GM19452 (cell line): ENCODE data around the gene DNAI4.
A peak's percentile ranks its signal among the peaks of the same experiment; 100 is the strongest.
"Not testable (repeated sequence)": the region's sequence is repeated elsewhere in the genome, so short reads cannot be mapped to it uniquely, and the experiment has no call there.

Experiments
- ATAC-seq: cut with Tn5 transposase; IDR thresholded peaks from one replicate; pipeline ENCODE4 v1.9.1; 2021; ENCODE audit not compliant: unreplicated experiment

DNAI4 gene

GRCh38 chr1:66929146-66929688, 4.6 kb upstream of the DNAI4 start:
- no peak for ATAC-seq

GRCh38 chr1:66927528-66927927, 2.9 kb upstream of the DNAI4 start:
- ATAC-seq = no peak

GRCh38 chr1:66925944-66926343, 1.3 kb upstream of the DNAI4 start:
- ATAC-seq = no peak

GRCh38 chr1:66925558-66925910, 878 bp upstream of the DNAI4 start:
- ATAC-seq = no peak

- ATAC-seq = no peak
Measured at GRCh38 chr1:66920543-66920942, 4.1 kb downstream of the DNAI4 start.

- no peak for ATAC-seq
Measured at GRCh38 chr1:66919828-66920227, 4.8 kb downstream of the DNAI4 start.

GRCh38 chr1:66919063-66919462, 5.6 kb downstream of the DNAI4 start:
- no peak for ATAC-seq

- no peak for ATAC-seq
Measured at GRCh38 chr1:66917476-66917875, 7.2 kb downstream of the DNAI4 start.

- ATAC-seq = no peak
Measured at GRCh38 chr1:66916320-66916719, 8.3 kb downstream of the DNAI4 start.

GRCh38 chr1:66915203-66915602, 9.5 kb downstream of the DNAI4 start:
- not testable (repeated sequence) for ATAC-seq

- ATAC-seq = no peak
Measured at GRCh38 chr1:66893712-66894111, 30.9 kb downstream of the DNAI4 start.

- no peak for ATAC-seq
Measured at GRCh38 chr1:66890621-66891020, 34.0 kb downstream of the DNAI4 start.

- ATAC-seq = no peak
Measured at GRCh38 chr1:66889030-66889429, 35.6 kb downstream of the DNAI4 start.

GRCh38 chr1:66876664-66877063, 48.0 kb downstream of the DNAI4 start:
- no peak for ATAC-seq

- ATAC-seq = no peak
Measured at GRCh38 chr1:66873111-66873510, 51.5 kb downstream of the DNAI4 start.

GRCh38 chr1:66872024-66872423, 52.6 kb downstream of the DNAI4 start:
- not testable (repeated sequence) for ATAC-seq

- no peak for ATAC-seq
Measured at GRCh38 chr1:66867501-66867900, 57.2 kb downstream of the DNAI4 start.

GRCh38 chr1:66860529-66860928, 64.1 kb downstream of the DNAI4 start:
- ATAC-seq = no peak

- no peak for ATAC-seq
Measured at GRCh38 chr1:66853379-66853778, 71.3 kb downstream of the DNAI4 start.

GRCh38 chr1:66852870-66853269, 71.8 kb downstream of the DNAI4 start:
- ATAC-seq = peak; percentile 62

GRCh38 chr1:66850989-66851388, 73.7 kb downstream of the DNAI4 start:
- no peak for ATAC-seq

GRCh38 chr1:66848193-66848592, 76.5 kb downstream of the DNAI4 start:
- no peak for ATAC-seq

- no peak for ATAC-seq
Measured at GRCh38 chr1:66840929-66841328, 83.7 kb downstream of the DNAI4 start.

- no peak for ATAC-seq
Measured at GRCh38 chr1:66834926-66835325, 89.7 kb downstream of the DNAI4 start.
